Neural progenitor cell (in vitro differentiated cells): ENCODE results near the gene CHST8.

Experiments used
- CTCF ChIP-seq: fragments of 200-600 bp; sonication (generic); IDR thresholded peaks from 2 replicates; pipeline ENCODE4 v1.5.1; 2017; ENCODE audit warnings: antibody characterized with exemption, mild to moderate bottlenecking
- EZH2 ChIP-seq: fragments of 200-600 bp; sonication (generic); IDR thresholded peaks from 2 replicates; pipeline ENCODE4 v1.6.1; 2017; ENCODE audit warnings: antibody characterized with exemption, mild to moderate bottlenecking, moderate library complexity
- EZH2phosphoT487 ChIP-seq: fragments of 200-600 bp; sonication (generic); IDR thresholded peaks from 2 replicates; pipeline ENCODE4 v1.6.1; 2017; ENCODE audit warnings: antibody characterized with exemption

GRCh38 chr19:33750587-33751435 is 129.1 kb downstream of the CHST8 start:
- TF ChIP-seq CTCF (no peak), EZH2phosphoT487 (no peak), EZH2 (no peak)
